ENCODE data around the gene SNRPD2. TPM values are rescaled to one million over a fixed set of nuclear protein-coding genes. Genes with fewer than 3 reads are reported as not detected.

Gene SNRPD2
- total RNA-seq, 2 experiments from 2014 or later = 634 to 652 TPM

DNA sequence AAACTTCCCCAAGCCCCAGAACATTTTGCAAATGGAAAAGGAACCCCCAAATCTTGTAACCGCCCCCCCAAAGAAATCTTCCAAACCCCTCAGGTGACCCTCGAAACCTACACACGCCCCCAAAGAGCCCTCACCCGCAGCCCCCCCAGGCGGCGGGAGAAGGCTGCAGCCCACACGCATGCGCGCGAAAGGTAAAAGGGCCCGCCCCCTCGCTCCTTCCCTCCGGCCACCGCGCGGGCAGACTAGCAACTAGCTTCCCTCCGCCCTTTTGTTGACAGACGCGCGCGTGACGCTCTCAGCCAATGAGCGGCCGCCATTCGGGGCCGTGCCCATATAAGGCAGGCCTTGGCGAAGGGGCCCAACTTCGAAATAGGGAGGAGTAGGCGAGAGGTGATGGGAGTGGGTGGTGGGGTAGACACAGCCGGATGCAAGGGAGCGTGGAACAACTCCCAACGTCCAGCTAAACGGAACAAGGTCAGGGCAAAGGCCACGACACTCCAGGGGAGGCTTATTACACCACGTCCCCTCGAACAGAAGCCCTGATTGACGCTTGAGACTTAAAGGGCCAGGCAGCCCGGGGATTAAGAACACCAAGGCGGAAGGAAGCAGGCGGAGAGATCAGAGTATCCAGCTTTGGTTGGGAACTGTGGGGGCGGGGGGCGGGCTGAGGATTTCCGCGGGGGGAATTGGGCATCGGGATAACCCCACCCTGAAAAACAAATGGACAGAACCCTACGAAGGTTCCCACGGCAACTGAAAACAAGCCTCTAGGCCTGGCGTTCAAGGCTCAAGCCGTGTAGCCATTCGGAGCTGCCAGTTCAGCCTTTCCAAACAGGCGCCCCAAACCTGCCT, 25.6 kb upstream of the SNRPD2 start:
- Mint-ChIP-seq H3K36me3 (ENCODE audit: low read depth) (peaks cover 36% of the 10 kb centered on the region), H3K4me3 (peak overlapping the region; percentile 93)
- CTCF ChIA-PET = interaction anchor here (0.6 to 6.1 kb wide), 16 partner anchors 13 to 239 kb away, joined by 3 to 101 read pairs (median 4); partner anchors contain the start of genes DMWD, FBXO46, QPCTL and SIX5

DNA sequence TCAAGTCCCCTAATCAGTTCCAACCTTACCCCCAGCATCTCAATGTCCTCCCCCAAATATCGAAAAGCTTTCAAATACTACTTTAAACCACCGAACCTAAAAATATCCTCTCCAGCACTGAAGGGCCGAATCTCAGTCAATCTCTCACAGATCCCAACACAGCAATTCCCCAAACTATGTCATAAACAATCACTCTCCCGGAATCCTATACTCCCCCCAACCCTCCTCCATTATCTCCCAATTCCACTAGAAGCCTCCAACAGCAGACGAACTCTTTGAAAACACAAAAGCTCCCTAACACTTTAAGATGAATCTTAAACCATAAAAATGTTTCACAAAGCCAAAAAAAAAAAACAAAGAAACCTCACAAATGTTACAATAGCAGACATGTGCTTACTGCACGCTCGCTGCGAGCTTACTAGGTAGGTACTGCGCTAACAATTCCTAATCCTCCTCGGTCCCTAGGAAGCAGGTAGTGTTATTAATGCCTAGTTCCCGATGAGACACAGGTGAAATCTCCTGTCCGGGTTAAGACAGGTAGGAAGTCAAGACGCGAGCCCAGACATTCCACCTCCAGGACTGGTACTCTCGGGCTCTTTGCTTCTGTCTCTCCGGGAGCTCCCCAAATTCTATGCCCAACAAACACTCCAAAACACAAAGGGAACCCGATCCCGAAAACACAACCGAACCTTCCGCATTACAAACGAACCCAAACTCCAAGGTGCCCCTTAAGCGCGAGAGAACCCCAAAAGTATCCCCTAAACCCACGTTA, 24.8 kb upstream of the SNRPD2 start:
- Mint-ChIP-seq H3K36me3 (ENCODE audit: low read depth) (peaks cover 36% of the 10 kb centered on the region), H3K4me3 (peak overlapping the region; percentile 93), H3K27me3 (ENCODE audit: low read depth) (no peaks in the 10 kb centered on the region), H3K27ac (peak overlapping the region; percentile 89), H3K4me1 (ENCODE audit: low read depth) (peaks cover 36% of the 10 kb centered on the region), H3K9me3 (ENCODE audit: insufficient read depth) (no peaks in the 10 kb centered on the region)
- ATAC-seq = no peak
- ChIA-PET CTCF (interaction anchor here (0.8 to 6.1 kb wide), 17 partner anchors 9 to 238 kb away, joined by 3 to 101 read pairs (median 4); partner anchors contain the start of genes DMWD, FBXO46, QPCTL and SIX5), POLR2A (interaction anchor here (0.6 to 3.4 kb wide), 12 partner anchors 10 to 146 kb away, joined by 3 to 22 read pairs (median 4); partner anchors contain the start of genes FBXO46, QPCTL, SIX5 and SNRPD2)
- no peak for DNase-seq

More for the DNA sequence above, 25.6 kb upstream of the SNRPD2 start:
- H3K9me3 Mint-ChIP-seq (ENCODE audit: insufficient read depth) = no peaks in the 10 kb centered on the region
- H3K27ac Mint-ChIP-seq = peak overlapping the region; percentile 89
- peak; percentile 99 for DNase-seq
- peaks cover 38% of the 10 kb centered on the region for H3K4me1 Mint-ChIP-seq (ENCODE audit: low read depth)
- POLR2A ChIA-PET = interaction anchor here (0.6 to 3.4 kb wide), 13 partner anchors 9 to 634 kb away, joined by 3 to 22 read pairs (median 4); partner anchors contain the start of genes FBXO46, QPCTL, SIX5 and SNRPD2
- peak; percentile 99 for ATAC-seq
- H3K27me3 Mint-ChIP-seq (ENCODE audit: low read depth) = no peaks in the 10 kb centered on the region

GRCh38 chr19:45715139-45715538, 23.4 kb upstream of the SNRPD2 start:
- Mint-ChIP-seq H3K4me3 (no peak overlapping the region), H3K9me3 (ENCODE audit: insufficient read depth) (no peaks in the 10 kb centered on the region), H3K36me3 (ENCODE audit: low read depth) (peaks cover 37% of the 10 kb centered on the region), H3K4me1 (ENCODE audit: low read depth) (peaks cover 36% of the 10 kb centered on the region), H3K27me3 (ENCODE audit: low read depth) (no peaks in the 10 kb centered on the region), H3K27ac (no peak overlapping the region)
- ATAC-seq (no peak), DNase-seq (no peak)
- POLR2A ChIA-PET = no interaction called here
- CTCF ChIA-PET = interaction anchor here (1.5 to 6.1 kb wide), 2 partner anchors 15 to 23 kb away, joined by 4 to 101 read pairs; partner anchors contain the start of genes FBXO46, QPCTL and SNRPD2

GRCh38 chr19:45713141-45713540, 21.4 kb upstream of the SNRPD2 start:
- peaks cover 26% of the 10 kb centered on the region for H3K36me3 Mint-ChIP-seq (ENCODE audit: low read depth)
- CTCF ChIA-PET = interaction anchor here (6.1 kb wide), 1 partner anchor 21 kb away, joined by 101 read pairs; the partner anchor contains the start of genes QPCTL and SNRPD2
- H3K27ac Mint-ChIP-seq = no peak overlapping the region
- peaks cover 24% of the 10 kb centered on the region for H3K4me1 Mint-ChIP-seq (ENCODE audit: low read depth)
- POLR2A ChIA-PET = no interaction called here
- no peak for ATAC-seq
- no peak overlapping the region for H3K4me3 Mint-ChIP-seq
- DNase-seq = no peak
- H3K27me3 Mint-ChIP-seq (ENCODE audit: low read depth) = no peaks in the 10 kb centered on the region
- no peaks in the 10 kb centered on the region for H3K9me3 Mint-ChIP-seq (ENCODE audit: insufficient read depth)

DNA sequence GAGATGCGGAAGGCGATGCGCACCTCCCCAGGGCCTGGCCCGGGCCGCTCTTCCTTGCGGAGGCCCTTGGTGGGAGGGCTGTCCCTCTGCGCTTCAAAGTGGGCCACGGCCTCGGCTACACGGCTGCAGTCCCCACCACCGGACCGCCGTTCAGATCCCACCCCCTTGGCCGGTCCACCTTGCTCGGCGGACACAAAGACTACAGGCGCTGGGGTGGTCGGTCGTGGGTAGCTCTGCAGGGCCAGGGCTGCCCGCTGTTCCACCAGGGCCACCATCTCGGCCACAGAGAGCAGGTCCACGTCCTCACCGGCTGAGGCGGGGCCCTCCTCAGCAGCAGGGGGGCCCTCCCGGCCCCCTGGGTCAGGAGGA, 20.9 kb upstream of the SNRPD2 start:
- no peaks in the 10 kb centered on the region for H3K9me3 Mint-ChIP-seq (ENCODE audit: insufficient read depth)
- no peak overlapping the region for H3K27ac Mint-ChIP-seq
- ChIA-PET CTCF (no interaction called here), POLR2A (no interaction called here)
- no peak overlapping the region for H3K4me3 Mint-ChIP-seq
- DNase-seq = no peak
- H3K27me3 Mint-ChIP-seq (ENCODE audit: low read depth) = no peaks in the 10 kb centered on the region
- H3K36me3 Mint-ChIP-seq (ENCODE audit: low read depth) = peaks cover 23% of the 10 kb centered on the region
- ATAC-seq = no peak
- peaks cover 20% of the 10 kb centered on the region for H3K4me1 Mint-ChIP-seq (ENCODE audit: low read depth)

- Mint-ChIP-seq H3K4me1 (ENCODE audit: low read depth) (peaks cover 20% of the 10 kb centered on the region), H3K36me3 (ENCODE audit: low read depth) (peaks cover 23% of the 10 kb centered on the region), H3K27ac (no peak overlapping the region), H3K9me3 (ENCODE audit: insufficient read depth) (no peaks in the 10 kb centered on the region), H3K27me3 (ENCODE audit: low read depth) (no peaks in the 10 kb centered on the region), H3K4me3 (no peak overlapping the region)
- ATAC-seq (no peak), DNase-seq (no peak)
- ChIA-PET POLR2A (no interaction called here), CTCF (interaction anchor here (1.8 kb wide), 1 partner anchor 19 kb away, joined by 9 read pairs; the partner anchor contains the start of gene QPCTL)
Observed at GRCh38 chr19:45711851-45712698, 20.3 kb upstream of the SNRPD2 start.

DNA sequence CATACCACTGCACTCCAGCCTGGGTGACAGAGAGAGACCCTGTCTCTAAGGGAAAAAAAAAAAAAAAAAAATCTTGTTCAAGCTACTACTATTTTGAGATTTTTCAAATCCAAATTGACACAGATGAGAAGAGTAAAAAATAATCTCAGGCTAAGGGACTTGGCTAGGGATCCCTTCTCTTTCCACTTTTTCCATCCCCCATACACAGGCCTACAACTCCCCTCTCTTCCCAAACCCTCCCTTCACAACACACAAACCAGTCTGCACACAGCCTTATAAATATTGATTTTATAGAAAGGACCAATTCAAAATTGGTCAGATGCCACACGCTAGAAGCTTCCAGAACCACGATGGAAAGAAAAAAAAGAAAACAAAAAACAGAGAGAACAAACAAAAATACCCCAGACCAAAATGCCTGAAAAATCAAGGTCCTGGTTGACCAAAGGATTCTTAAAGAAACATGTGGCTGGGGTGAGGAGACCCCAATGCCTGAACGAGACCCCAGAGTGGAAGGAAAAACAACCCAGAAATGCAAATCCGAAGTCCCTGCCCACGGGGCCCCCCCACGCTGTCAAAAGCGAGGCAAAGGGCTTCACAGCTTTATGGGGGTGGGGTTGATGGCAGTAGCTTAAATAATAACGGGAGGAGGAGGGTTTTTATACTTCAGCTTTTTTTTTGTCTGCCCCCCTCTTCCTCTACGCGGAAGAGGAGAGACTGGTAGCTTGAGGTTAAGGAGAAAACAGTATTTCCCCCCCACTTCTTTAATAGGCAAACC, 18.8 kb upstream of the SNRPD2 start:
- ChIA-PET POLR2A (interaction anchor here (0.5 to 1.0 kb wide), 2 partner anchors 18 to 901 kb away, joined by 3 to 4 read pairs; partner anchors contain the start of genes QPCTL and SNRPD2), CTCF (interaction anchor here (1.8 kb wide), 1 partner anchor 17 kb away, joined by 9 read pairs; the partner anchor contains the start of gene QPCTL)
- Mint-ChIP-seq H3K27ac (no peak overlapping the region), H3K4me3 (no peak overlapping the region), H3K9me3 (ENCODE audit: insufficient read depth) (no peaks in the 10 kb centered on the region), H3K27me3 (ENCODE audit: low read depth) (no peaks in the 10 kb centered on the region), H3K36me3 (ENCODE audit: low read depth) (peaks cover 23% of the 10 kb centered on the region), H3K4me1 (ENCODE audit: low read depth) (peaks cover 9% of the 10 kb centered on the region)
- DNase-seq (no peak), ATAC-seq (no peak)

DNA sequence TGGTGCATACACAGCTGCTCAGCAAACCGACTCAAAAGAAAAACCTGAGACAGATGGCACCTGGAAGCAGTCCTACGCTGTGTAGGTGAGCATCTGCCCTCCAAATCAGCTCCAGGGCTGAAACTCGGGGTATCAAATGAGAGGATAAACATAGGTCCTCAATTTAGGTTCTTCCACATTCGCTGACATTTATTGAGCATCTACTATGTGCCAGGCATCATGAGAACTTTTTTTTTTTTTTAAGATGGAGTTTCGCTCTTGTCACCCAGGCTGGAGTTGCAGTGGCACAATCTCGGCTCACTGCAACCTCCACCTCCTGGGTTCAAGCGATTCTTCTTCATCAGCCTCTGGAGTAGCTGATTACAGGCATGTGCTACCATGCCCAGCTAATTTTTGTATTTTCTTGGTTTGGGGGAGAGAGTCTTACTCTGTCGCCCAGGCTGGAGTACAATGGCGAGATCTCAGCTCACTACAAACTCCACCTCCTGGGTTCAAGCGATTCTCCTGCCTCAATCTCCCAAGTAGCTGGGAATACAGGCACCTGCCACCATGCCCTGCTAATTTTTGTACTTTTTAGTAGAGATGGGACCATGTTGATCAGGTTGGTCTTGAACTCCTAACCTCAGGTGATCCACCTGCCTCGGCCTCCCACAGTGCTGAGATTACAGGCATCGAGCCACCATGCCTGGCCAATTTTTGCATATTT, 14.1 kb upstream of the SNRPD2 start:
- POLR2A ChIA-PET = interaction anchor here (1.5 kb wide), 1 partner anchor 11 kb away, joined by 6 read pairs; no protein-coding TSS in a partner anchor
- Mint-ChIP-seq H3K27me3 (ENCODE audit: low read depth) (no peaks in the 10 kb centered on the region), H3K4me3 (no peak overlapping the region), H3K36me3 (ENCODE audit: low read depth) (peaks cover 24% of the 10 kb centered on the region), H3K4me1 (ENCODE audit: low read depth) (peaks cover 8% of the 10 kb centered on the region), H3K9me3 (ENCODE audit: insufficient read depth) (no peaks in the 10 kb centered on the region), H3K27ac (no peak overlapping the region)
- DNase-seq = no peak
- CTCF ChIA-PET = interaction anchor here (1.4 to 5.7 kb wide), 2 partner anchors 12 to 64 kb away, joined by 3 to 43 read pairs; partner anchors contain the start of gene QPCTL
- ATAC-seq = no peak

DNA sequence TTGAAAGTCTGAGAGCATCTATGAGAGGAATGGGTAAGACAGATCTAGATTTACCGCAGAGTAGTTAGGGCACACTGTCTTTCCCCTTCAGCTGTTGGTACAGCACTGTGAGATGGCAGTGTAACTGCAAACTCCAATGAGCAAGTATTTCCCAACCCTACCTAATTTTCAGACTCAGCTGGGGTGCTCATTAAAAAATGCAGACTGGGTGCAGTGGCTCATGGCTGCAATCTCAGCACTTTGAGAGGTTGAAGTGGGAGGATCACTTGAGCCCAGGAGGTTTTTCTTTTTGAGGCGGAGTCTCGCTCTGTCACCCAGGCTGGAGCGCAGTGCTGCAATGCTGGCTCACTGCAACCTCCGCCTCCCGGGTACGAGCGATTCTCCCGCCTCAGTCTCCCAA, 13.4 kb upstream of the SNRPD2 start:
- Mint-ChIP-seq H3K36me3 (ENCODE audit: low read depth) (peaks cover 18% of the 10 kb centered on the region), H3K4me1 (ENCODE audit: low read depth) (peaks cover 8% of the 10 kb centered on the region), H3K27me3 (ENCODE audit: low read depth) (no peaks in the 10 kb centered on the region), H3K27ac (no peak overlapping the region), H3K9me3 (ENCODE audit: insufficient read depth) (no peaks in the 10 kb centered on the region), H3K4me3 (no peak overlapping the region)
- CTCF ChIA-PET = interaction anchor here (5.7 kb wide), 1 partner anchor 12 kb away, joined by 43 read pairs; the partner anchor contains the start of gene QPCTL
- POLR2A ChIA-PET = no interaction called here
- ATAC-seq (no peak), DNase-seq (no peak)

- CTCF ChIA-PET = interaction anchor here (0.6 to 5.7 kb wide), 4 partner anchors 8 to 223 kb away, joined by 3 to 43 read pairs (median 4); partner anchors contain the start of gene QPCTL
- Mint-ChIP-seq H3K9me3 (ENCODE audit: insufficient read depth) (no peaks in the 10 kb centered on the region), H3K4me3 (no peak overlapping the region), H3K4me1 (ENCODE audit: low read depth) (peaks cover 7% of the 10 kb centered on the region), H3K36me3 (ENCODE audit: low read depth) (peaks cover 15% of the 10 kb centered on the region), H3K27me3 (ENCODE audit: low read depth) (no peaks in the 10 kb centered on the region), H3K27ac (no peak overlapping the region)
- no peak for ATAC-seq
- POLR2A ChIA-PET = interaction anchor here (0.8 kb wide), 1 partner anchor 16 kb away, joined by 3 read pairs; no protein-coding TSS in a partner anchor
- no peak for DNase-seq
Observed at GRCh38 chr19:45701676-45702075, 9.9 kb upstream of the SNRPD2 start.

Data from activated CD8-positive, alpha-beta T cell treated with anti-CD3 and anti-CD28 coated beads, Interleukin-2, amount 10 ng/mL, durations not matched to agents 7 days and 5 days (primary cell).